ENCODE measurements around the gene SATB1.

DNA sequence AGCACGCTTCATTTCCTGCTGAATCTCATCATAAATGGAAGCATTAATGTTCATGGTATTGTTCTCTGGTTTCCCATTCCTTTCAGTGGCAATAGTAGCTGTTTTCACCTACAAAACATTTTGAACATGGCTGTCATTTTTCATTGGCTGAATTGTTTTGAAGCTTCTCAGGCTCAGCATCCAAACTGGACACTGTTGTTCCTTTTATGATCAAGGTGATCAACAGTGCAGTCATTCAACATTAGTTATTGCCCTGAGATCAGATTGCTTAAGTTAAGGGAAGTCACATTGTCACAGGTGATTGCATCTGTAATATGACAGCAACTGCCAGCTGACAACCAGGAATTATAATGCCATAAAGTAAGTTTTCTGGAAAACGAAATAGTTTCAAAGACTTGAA is 46.9 kb downstream of the SATB1 start:
- TF ChIP-seq, protein P1, sequence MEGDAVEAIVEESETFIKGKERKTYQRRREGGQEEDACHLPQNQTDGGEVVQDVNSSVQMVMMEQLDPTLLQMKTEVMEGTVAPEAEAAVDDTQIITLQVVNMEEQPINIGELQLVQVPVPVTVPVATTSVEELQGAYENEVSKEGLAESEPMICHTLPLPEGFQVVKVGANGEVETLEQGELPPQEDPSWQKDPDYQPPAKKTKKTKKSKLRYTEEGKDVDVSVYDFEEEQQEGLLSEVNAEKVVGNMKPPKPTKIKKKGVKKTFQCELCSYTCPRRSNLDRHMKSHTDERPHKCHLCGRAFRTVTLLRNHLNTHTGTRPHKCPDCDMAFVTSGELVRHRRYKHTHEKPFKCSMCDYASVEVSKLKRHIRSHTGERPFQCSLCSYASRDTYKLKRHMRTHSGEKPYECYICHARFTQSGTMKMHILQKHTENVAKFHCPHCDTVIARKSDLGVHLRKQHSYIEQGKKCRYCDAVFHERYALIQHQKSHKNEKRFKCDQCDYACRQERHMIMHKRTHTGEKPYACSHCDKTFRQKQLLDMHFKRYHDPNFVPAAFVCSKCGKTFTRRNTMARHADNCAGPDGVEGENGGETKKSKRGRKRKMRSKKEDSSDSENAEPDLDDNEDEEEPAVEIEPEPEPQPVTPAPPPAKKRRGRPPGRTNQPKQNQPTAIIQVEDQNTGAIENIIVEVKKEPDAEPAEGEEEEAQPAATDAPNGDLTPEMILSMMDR (IDR thresholded peaks at IDR 0.05; ENCODE audit: low read length): no peak
- no peak for TF ChIP-seq EZH2phosphoT487 (IDR thresholded peaks at IDR 0.05; ENCODE audit: low read length)
- no peak for TF ChIP-seq EZH2 (optimal IDR thresholded peaks at IDR 0.05; ENCODE audit: low read depth, low read length)
